GM12865 (cell line): Measurements from ENCODE around the gene IFRD1.

Experiments
- DNase-seq: peaks from one replicate; pipeline ENCODE4 v3.0.0; 2010; ENCODE audit warnings: low read depth
- H3K4me3 ChIP-seq: 2 replicates; pipeline ENCODE4 v1.5.1; 2011; ENCODE audit warnings: mild to moderate bottlenecking, low read depth, low read length, control low read depth
- TF ChIP-seq, protein P1 (sequence below): IDR thresholded peaks from 2 replicates; pipeline ENCODE4 v1.5.1; 2011; ENCODE audit warnings: low read length, control low read depth, low read depth, inconsistent platforms; ENCODE audit not compliant: insufficient read depth; ENCODE audit errors: missing control alignments

IFRD1 gene

DNA sequence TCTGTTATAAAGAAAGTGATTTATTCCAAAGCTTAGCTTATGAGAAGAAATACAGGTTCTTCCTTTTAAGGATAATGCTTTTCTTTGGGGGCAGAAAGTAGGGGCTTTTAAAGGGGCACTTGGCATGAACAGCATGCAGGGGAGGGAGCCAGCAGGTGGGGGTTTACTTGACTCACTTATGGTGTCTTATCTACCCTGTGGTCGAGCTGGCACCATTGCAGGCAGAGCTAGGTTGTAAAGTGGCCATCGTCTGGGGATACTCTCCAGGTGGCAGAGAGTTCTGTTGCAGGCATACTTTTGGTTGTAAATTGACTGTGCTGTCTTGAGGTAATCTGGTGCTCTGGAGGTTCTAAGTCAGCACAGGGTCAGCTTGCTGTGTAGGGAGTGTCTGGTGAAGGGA is 26.3 kb upstream of the IFRD1 start:
- DNase-seq = no peak
- TF ChIP-seq, protein P1, sequence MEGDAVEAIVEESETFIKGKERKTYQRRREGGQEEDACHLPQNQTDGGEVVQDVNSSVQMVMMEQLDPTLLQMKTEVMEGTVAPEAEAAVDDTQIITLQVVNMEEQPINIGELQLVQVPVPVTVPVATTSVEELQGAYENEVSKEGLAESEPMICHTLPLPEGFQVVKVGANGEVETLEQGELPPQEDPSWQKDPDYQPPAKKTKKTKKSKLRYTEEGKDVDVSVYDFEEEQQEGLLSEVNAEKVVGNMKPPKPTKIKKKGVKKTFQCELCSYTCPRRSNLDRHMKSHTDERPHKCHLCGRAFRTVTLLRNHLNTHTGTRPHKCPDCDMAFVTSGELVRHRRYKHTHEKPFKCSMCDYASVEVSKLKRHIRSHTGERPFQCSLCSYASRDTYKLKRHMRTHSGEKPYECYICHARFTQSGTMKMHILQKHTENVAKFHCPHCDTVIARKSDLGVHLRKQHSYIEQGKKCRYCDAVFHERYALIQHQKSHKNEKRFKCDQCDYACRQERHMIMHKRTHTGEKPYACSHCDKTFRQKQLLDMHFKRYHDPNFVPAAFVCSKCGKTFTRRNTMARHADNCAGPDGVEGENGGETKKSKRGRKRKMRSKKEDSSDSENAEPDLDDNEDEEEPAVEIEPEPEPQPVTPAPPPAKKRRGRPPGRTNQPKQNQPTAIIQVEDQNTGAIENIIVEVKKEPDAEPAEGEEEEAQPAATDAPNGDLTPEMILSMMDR = no peak
- no peak overlapping the region for H3K4me3 ChIP-seq

DNA sequence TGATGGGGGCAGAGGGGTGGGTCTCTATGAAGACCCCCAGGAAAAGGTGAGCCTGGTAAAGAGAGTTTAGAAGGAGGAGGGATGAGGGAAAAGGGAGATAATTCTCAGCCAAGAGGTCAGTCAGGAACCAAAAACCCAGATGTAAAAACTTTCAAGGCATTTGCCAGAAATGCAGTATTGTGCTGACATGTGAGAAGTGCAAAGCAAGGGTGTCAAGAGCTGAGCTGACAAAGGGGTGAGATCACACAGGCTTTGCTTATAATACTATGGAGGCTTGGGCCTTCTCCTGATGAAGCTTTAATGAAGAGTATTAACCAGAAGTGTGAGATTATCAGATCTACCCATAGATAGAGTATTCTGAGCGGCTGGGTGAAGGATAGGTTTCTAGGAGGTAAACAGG is 22.3 kb upstream of the IFRD1 start:
- H3K4me3 ChIP-seq = no peak overlapping the region
- no peak for DNase-seq
- TF ChIP-seq, protein P1 = no peak

DNA sequence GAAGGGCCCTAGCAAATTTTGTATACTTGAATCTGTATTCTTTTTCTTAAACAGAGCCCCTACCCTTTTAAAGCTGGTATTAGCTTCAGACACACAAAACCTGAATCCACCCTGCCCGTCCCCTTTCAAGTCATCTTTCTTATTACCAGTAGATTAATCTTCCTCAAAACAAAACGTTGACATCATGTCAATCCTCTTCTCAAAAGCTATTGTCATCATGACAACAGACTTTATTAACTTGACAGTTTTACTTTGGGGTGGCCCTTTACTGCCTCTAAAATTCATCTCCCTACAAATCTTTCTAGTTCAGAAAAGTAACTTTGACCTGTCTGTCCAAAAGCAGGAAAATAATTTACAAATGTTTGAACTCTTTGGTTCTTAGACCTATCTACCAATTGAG is 21.5 kb upstream of the IFRD1 start:
- no peak for DNase-seq
- H3K4me3 ChIP-seq = no peak overlapping the region
- TF ChIP-seq, protein P1 = no peak

DNA sequence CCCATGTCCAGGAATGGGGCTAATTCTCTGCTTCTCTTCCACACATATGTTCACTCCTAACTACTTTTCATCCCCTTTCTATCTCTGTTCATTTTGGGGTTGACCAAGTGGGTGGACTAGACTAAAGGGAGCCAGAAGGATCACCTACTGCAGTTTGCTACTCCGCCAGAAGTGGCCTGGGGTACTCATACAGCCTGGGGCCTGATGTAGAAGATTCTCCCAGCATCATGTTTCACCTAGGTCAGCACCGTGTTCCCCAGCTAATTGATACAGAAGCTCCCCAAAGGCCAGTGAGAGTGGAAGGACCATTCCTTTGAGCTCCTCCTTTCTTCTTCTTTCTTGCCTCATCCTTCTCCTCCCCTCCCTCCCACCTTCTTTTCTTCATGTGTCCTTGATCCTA is 19.6 kb upstream of the IFRD1 start:
- DNase-seq = no peak
- TF ChIP-seq, protein P1 = no peak

DNA sequence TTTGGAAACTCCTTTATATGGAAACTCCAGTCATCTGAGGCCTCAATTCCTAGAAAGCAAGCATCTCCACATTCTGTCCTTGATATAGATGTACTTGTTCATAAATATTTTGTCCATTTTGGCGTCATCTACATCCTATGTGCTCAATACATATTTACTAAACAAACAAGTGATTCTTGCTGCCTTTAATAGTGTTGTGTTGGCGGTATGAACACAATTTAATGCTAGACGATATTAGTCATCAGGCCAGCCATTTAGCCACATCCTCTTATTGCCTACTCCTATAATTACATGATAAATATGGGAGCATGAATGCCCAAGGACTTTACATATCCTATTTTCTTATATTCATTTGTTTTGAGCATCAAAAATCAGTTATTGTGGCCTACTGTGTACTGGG is 18.5 kb upstream of the IFRD1 start:
- TF ChIP-seq, protein P1 = no peak
- no peak for DNase-seq
- H3K4me3 ChIP-seq = no peak overlapping the region

More for the DNA sequence above, 19.6 kb upstream of the IFRD1 start:
- no peak overlapping the region for H3K4me3 ChIP-seq

DNA sequence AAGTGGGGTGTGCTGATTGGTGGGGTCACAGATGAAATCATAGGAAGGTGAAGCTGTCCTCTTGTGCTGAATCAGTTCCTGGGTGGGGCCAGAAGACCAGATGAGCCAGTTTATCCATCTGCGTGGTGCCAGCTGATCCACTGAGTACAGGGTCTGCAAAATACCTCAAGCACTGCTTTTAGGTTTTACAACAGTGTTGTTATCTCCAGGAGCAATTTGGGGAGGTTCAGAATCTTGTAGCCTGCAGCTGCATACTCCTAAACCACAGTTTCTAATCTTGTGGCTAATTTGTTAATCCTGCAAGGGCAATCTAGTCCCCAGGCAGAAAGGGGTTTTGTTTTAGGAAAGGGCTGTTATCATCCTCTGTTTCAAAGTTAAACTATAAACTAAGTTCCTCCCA is 17.0 kb upstream of the IFRD1 start:
- no peak overlapping the region for H3K4me3 ChIP-seq
- TF ChIP-seq, protein P1 = no peak
- DNase-seq = no peak

DNA sequence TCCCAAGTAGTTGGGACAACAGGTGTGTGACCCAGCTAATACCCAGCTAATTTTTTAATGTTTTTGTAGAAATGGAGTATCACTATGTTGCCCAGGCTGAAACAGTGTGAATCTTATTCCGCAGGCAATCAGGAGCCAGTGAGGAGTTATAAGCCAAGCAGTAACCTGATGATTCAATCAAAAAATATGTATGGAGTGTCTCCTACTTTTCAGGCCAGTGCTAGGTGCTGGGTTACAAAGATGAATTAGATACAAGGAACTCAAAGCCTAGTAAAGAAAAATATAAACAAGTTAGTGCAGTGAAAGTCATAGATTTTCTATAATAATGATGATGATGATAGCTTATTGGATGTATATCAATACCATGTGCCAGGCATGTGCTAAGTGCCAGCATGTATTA is 13.2 kb upstream of the IFRD1 start:
- no peak for DNase-seq
- TF ChIP-seq, protein P1 = no peak
- H3K4me3 ChIP-seq = no peak overlapping the region
